Stimulated activated effector memory CD8-positive, alpha-beta T cell treated with anti-CD3 and anti-CD28 coated beads, Interleukin-12 subunit alpha, Interleukin-12 subunit beta, amount 100 ng/mL, for 72 hours (primary cell): Measurements from ENCODE around the gene C1QL2.

Source experiments
- ATAC-seq: fragments of 150-1000 bp; cut with Tn5 transposase; 2 replicates; pipeline ENCODE4 v1.10.0; 2021
- DNase-seq, 2 donors: peaks; one replicate each; pipeline ENCODE4 v3.0.0; 2021 to 2022; ENCODE audit warnings: low spot score in 2 of 2
- H3K27ac Mint-ChIP-seq: one replicate; pipeline ENCODE4 v1.8.0; 2022; ENCODE audit warnings: mild to moderate bottlenecking, mixed read lengths
- H3K36me3 Mint-ChIP-seq: one replicate; pipeline ENCODE4 v1.8.0; 2022; ENCODE audit warnings: mild to moderate bottlenecking, mixed read lengths
- H3K4me1 Mint-ChIP-seq: one replicate; pipeline ENCODE4 v1.8.0; 2022; ENCODE audit warnings: mixed read lengths
- H3K4me3 Mint-ChIP-seq: one replicate; pipeline ENCODE4 v1.8.0; 2022; ENCODE audit warnings: mild to moderate bottlenecking, mixed read lengths
- H3K9me3 Mint-ChIP-seq: one replicate; pipeline ENCODE4 v1.8.0; 2022; ENCODE audit warnings: mixed read lengths

The C1QL2 gene

GRCh38 chr2:119190321-119191111 lies 32.0 kb upstream of the C1QL2 start:
- no peak overlapping the region for H3K4me3 Mint-ChIP-seq
- no peak for DNase-seq
- no peak overlapping the region for H3K27ac Mint-ChIP-seq
- no peaks in the 10 kb centered on the region for H3K4me1 Mint-ChIP-seq
- no peaks in the 10 kb centered on the region for H3K36me3 Mint-ChIP-seq
- ATAC-seq: no peak
- H3K9me3 Mint-ChIP-seq: no peaks in the 10 kb centered on the region

DNA sequence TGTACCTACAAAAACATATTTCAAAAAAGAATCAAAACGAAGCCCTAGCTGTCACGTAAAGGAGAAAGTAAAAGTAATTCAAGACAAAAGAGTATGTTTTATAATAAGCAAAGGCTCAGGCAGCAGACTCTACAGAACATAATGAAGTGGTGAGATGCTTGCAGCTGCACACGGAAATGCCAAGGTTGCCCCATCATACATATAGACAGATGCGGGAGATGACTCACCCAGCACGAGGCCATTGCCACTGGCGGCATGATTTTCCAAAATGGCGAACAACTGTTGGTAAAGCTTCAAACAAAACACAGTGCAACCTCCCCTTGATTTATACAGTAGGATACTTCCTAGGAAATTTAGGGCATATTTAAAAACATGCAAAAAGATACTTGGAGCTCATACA lies 26.0 kb upstream of the C1QL2 start:
- no peak overlapping the region for H3K4me3 Mint-ChIP-seq
- DNase-seq: no peak
- no peaks in the 10 kb centered on the region for H3K9me3 Mint-ChIP-seq
- ATAC-seq: no peak
- H3K27ac Mint-ChIP-seq: no peak overlapping the region
- no peaks in the 10 kb centered on the region for H3K36me3 Mint-ChIP-seq
- no peaks in the 10 kb centered on the region for H3K4me1 Mint-ChIP-seq

DNA sequence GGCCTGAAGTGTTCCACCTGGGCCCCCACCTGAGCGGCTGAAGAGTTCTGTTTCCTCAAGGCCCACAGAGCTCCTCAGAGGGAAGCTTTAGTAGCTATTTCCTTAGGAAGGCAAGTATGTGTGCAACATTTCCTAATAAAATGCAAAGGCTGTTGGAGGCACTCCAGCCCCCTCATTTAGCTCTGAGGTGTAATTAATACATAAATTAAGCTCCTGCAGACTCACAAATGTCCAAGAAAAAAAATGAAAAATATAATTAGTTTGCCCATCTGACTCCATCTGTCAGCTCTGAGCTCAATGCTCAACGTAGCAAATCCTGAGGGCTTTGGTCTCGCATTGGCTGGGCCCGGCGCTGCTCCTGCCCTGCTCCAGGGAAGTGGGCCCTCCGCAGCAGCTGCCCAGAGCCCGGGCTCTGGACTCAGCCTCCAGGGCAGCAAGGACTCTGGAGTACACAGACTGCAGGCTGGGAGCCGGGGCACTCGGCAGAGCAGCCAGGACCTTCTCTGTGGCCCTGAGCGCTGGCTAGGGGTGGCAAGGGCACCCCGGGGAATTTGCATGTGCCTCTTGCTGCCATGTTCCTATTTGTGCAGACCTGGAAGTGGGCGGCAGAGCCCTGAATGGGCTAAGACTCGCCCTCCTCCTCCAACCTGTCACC lies 23.4 kb upstream of the C1QL2 start:
- Mint-ChIP-seq H3K27ac (no peak overlapping the region), H3K36me3 (no peaks in the 10 kb centered on the region), H3K9me3 (no peaks in the 10 kb centered on the region), H3K4me1 (no peaks in the 10 kb centered on the region), H3K4me3 (no peak overlapping the region)
- ATAC-seq (no peak), DNase-seq (no peak)

GRCh38 chr2:119181391-119181790 lies 22.8 kb upstream of the C1QL2 start:
- DNase-seq (no peak), ATAC-seq (no peak)
- H3K9me3 Mint-ChIP-seq: no peaks in the 10 kb centered on the region
- H3K4me1 Mint-ChIP-seq: no peaks in the 10 kb centered on the region
- H3K27ac Mint-ChIP-seq: no peak overlapping the region
- no peaks in the 10 kb centered on the region for H3K36me3 Mint-ChIP-seq
- H3K4me3 Mint-ChIP-seq: no peak overlapping the region

GRCh38 chr2:119180892-119181291 lies 22.3 kb upstream of the C1QL2 start:
- no peak overlapping the region for H3K27ac Mint-ChIP-seq
- no peaks in the 10 kb centered on the region for H3K4me1 Mint-ChIP-seq
- no peak overlapping the region for H3K4me3 Mint-ChIP-seq
- no peaks in the 10 kb centered on the region for H3K9me3 Mint-ChIP-seq
- no peaks in the 10 kb centered on the region for H3K36me3 Mint-ChIP-seq
- ATAC-seq (no peak), DNase-seq (no peak)

GRCh38 chr2:119179991-119180390 lies 21.4 kb upstream of the C1QL2 start:
- no peak for DNase-seq

DNA sequence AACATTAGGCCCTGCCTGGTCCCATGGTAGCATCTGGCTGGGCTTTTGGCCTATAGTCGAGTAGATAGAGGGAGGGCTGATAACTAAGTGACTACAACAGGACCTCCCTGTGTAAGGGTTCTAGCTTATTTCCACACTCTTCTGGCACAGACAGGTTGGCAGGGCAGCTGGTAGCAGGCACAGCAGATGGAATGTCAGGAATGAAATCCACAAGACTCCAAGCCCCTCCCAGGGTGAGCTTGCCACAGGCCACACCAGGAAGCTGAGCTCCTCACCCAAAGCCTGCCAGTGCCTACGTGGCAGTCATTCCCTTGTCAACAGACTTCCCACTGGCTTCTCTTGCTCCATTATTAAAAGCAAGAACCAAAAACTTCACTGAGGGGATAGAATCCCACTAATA lies 20.7 kb upstream of the C1QL2 start:
- DNase-seq (no peak), ATAC-seq (no peak)
- Mint-ChIP-seq H3K36me3 (no peaks in the 10 kb centered on the region), H3K27ac (no peak overlapping the region), H3K4me3 (no peak overlapping the region), H3K4me1 (no peaks in the 10 kb centered on the region), H3K9me3 (no peaks in the 10 kb centered on the region)

More at GRCh38 chr2:119179991-119180390, 21.4 kb upstream of the C1QL2 start:
- Mint-ChIP-seq H3K27ac (no peak overlapping the region), H3K36me3 (no peaks in the 10 kb centered on the region), H3K4me3 (no peak overlapping the region), H3K4me1 (no peaks in the 10 kb centered on the region), H3K9me3 (no peaks in the 10 kb centered on the region)
- ATAC-seq: no peak

GRCh38 chr2:119178776-119179175 lies 20.2 kb upstream of the C1QL2 start:
- Mint-ChIP-seq H3K4me3 (no peak overlapping the region), H3K27ac (no peak overlapping the region), H3K4me1 (no peaks in the 10 kb centered on the region), H3K36me3 (no peaks in the 10 kb centered on the region), H3K9me3 (no peaks in the 10 kb centered on the region)
- ATAC-seq (peak; percentile 11), DNase-seq (no peak)

DNA sequence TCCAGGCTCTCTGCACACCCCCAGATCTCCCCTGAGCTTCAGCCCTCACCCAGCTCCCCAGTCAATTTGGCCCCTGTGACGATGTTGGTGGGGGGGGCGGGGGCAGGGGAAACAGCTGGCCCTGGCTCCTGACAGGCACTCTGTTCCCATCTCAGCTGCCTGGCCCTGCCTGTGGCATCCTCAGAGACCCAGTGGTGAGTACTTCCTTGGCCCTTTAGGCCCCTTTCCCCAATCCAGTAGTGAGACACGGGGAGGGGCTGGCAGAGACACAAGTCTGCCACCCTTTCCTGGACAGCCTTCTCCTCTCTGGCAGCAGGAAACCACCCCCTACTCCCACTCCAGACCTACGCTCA lies 19.3 kb upstream of the C1QL2 start:
- no peaks in the 10 kb centered on the region for H3K9me3 Mint-ChIP-seq
- H3K36me3 Mint-ChIP-seq: no peaks in the 10 kb centered on the region
- H3K4me1 Mint-ChIP-seq: no peaks in the 10 kb centered on the region
- H3K4me3 Mint-ChIP-seq: no peak overlapping the region
- no peak for ATAC-seq
- DNase-seq: no peak
- H3K27ac Mint-ChIP-seq: no peak overlapping the region

- no peak for DNase-seq
- no peaks in the 10 kb centered on the region for H3K4me1 Mint-ChIP-seq
- no peak for ATAC-seq
- no peaks in the 10 kb centered on the region for H3K36me3 Mint-ChIP-seq
- no peaks in the 10 kb centered on the region for H3K9me3 Mint-ChIP-seq
- H3K4me3 Mint-ChIP-seq: no peak overlapping the region
- H3K27ac Mint-ChIP-seq: no peak overlapping the region
These were observed 18.8 kb upstream of the C1QL2 start for GRCh38 chr2:119177171-119177837.

DNA sequence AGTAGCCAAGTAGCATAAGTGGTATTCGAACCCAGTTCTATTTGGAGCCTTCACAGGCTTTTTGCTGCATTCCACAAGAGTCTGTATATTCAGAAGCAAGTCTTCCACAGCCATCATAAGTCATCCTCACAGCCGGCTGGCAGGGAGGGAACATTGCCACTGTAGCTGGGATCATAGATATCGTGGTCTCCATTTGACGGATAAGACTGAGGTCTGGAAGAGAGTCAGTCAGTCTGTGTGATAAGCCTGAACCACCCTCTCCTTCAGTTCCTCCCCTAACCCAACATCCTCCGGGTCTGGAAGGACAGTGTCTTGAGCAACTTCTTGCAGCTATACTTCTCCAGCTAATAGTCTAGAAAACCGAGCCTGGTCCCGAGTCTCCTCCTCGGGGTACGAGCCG lies 17.0 kb upstream of the C1QL2 start:
- Mint-ChIP-seq H3K4me1 (no peaks in the 10 kb centered on the region), H3K9me3 (no peaks in the 10 kb centered on the region), H3K36me3 (no peaks in the 10 kb centered on the region), H3K4me3 (no peak overlapping the region), H3K27ac (no peak overlapping the region)
- no peak for DNase-seq
- no peak for ATAC-seq

GRCh38 chr2:119174993-119175347 lies 16.4 kb upstream of the C1QL2 start:
- DNase-seq (no peak), ATAC-seq (no peak)
- Mint-ChIP-seq H3K9me3 (no peaks in the 10 kb centered on the region), H3K27ac (no peak overlapping the region), H3K4me3 (no peak overlapping the region), H3K4me1 (no peaks in the 10 kb centered on the region), H3K36me3 (no peaks in the 10 kb centered on the region)

DNA sequence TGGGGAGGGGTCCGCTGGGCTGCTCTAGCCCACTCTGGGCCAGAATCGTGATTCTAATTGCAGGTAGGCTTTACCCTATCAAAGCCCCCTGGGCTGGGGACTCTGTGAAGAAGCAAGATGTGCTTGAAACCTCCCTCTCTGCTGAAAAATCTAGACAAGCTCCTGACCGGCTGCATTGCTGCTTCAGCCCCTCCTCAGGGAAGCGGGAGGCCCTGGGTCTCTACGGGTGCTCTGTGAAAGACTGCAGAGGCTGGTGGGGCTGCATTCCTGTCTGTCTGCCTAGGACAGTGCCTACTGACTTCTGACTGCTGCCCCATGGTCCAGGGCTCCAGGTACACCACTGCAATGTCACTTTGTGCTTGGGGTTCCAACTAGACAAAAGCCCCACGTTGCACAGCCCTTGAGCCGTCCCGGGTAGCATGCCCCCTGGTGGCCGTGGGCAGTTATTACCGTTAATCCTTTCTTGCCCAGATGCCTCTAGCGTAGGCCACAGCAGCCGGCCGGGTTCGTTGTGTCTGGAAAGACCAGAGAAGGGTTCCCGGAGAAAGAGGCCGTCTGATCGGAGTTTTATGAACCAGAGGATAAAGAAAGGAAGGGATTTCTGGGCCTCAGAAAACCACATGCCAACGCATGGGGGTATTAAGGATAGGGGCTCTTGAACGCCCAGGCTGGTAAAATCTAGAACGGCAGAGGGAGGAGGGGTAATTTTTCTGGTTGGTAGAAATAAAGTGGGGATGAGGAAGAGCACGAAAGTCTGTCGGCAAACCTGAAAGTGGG lies 15.9 kb upstream of the C1QL2 start:
- Mint-ChIP-seq H3K36me3 (no peaks in the 10 kb centered on the region), H3K4me1 (no peaks in the 10 kb centered on the region), H3K27ac (no peak overlapping the region), H3K4me3 (no peak overlapping the region), H3K9me3 (no peaks in the 10 kb centered on the region)
- ATAC-seq: peak; percentile 33
- peak; percentile 30 to 65 for DNase-seq

DNA sequence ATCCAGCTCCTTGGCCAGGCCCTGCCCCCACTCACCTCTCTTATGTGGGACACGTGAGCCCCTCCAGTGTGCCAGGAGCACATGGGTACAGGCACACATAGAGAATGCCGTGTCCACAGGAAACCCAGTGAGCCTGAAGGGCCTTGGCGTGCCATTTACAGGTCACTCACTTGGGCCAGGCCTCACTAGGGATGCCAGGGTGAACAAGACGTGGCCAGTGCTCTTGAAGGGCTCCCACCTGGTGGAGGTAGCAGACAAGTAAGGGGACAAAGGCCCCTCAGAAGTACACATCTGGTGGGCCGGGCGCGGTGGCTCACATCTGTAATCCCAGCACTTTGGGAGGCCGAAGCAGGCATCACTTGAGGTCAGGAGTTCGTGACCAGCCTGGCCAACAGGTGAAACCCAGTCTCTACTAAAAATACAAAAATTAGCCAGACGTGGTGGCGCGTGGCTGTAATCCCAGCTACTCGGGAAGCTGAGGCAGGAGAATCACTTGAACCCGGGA lies 15.1 kb upstream of the C1QL2 start:
- no peaks in the 10 kb centered on the region for H3K36me3 Mint-ChIP-seq
- H3K27ac Mint-ChIP-seq: no peak overlapping the region
- H3K9me3 Mint-ChIP-seq: no peaks in the 10 kb centered on the region
- no peaks in the 10 kb centered on the region for H3K4me1 Mint-ChIP-seq
- ATAC-seq (no peak), DNase-seq (no peak)
- no peak overlapping the region for H3K4me3 Mint-ChIP-seq

DNA sequence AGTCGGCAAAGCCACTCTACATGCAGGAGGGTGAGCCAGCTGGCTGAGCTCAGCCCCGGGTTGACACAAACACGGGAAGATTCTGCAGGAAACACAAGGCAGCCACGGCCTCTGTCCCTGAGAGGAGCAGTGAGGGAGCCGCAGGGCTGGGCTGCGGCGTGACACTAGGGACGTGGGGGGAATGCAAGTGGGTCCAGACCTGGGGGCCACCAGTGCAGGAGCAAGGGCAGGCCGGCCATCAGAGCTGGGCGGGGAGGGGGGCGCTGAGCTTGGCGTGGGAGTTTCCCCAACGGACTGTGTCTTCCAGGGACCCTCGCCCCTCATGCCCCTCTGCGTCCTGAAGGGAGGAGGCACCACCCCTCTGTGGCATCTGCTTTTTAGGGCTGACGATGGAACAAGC lies 12.0 kb upstream of the C1QL2 start:
- no peaks in the 10 kb centered on the region for H3K9me3 Mint-ChIP-seq
- no peaks in the 10 kb centered on the region for H3K36me3 Mint-ChIP-seq
- no peak overlapping the region for H3K27ac Mint-ChIP-seq
- no peak overlapping the region for H3K4me3 Mint-ChIP-seq
- no peak for ATAC-seq
- no peak for DNase-seq
- H3K4me1 Mint-ChIP-seq: no peaks in the 10 kb centered on the region
